Kidney (tissue), 14 donors: ENCODE measurements around the gene APOA1. TPM values are rescaled to one million over a fixed set of nuclear protein-coding genes. Genes with fewer than 3 reads are reported as not detected.

Source experiments
- DNase-seq, 5 donors: peaks; one replicate each; pipeline ENCODE4 v3.0.0-alpha.2; 2013 to 2020
- FAIRE-seq: peaks from 2 replicates; lab custom pipeline; 2012; peaks lifted over from hg19 to GRCh38; lab: Jason Lieb, UNC
- H3K27ac ChIP-seq, 2 donors: one replicate each; pipeline ENCODE4 v1.7.0; 2013; ENCODE audit warnings: low read depth in 2 of 2, low read length in 2 of 2, inconsistent platforms in 1 of 2
- H3K27me3 ChIP-seq: one replicate; pipeline ENCODE4 v1.7.1; 2013; ENCODE audit warnings: low read length, inconsistent platforms; ENCODE audit not compliant: control insufficient read depth, insufficient read depth
- H3K36me3 ChIP-seq, 3 donors: one replicate each; pipeline versions ENCODE4 v1.7.0 to v1.7.1; 2013; ENCODE audit warnings: low read length in 3 of 3, control low read depth in 1 of 3, inconsistent platforms in 1 of 3; ENCODE audit not compliant: insufficient read depth in 3 of 3, control insufficient read depth in 2 of 3
- H3K4me1 ChIP-seq, 3 donors: one replicate each; pipeline versions ENCODE4 v1.7.0 to v1.7.1; 2013; ENCODE audit warnings: low read length in 3 of 3, inconsistent platforms in 1 of 3, low read depth in 1 of 3; ENCODE audit not compliant: control insufficient read depth in 2 of 3, insufficient read depth in 2 of 3
- H3K4me3 ChIP-seq, 3 donors: one replicate each; pipeline versions ENCODE4 v1.7.0 to v1.8.1; 2013; ENCODE audit warnings: low read length in 3 of 3, control low read depth in 1 of 3, inconsistent platforms in 1 of 3
- H3K9ac ChIP-seq, 3 donors: one replicate each; pipeline versions ENCODE4 v1.7.0 to v1.7.1; 2013; ENCODE audit warnings: low read length in 3 of 3, control low read depth in 1 of 3, inconsistent platforms in 1 of 3
- H3K9me3 ChIP-seq, 3 donors: one replicate each; pipeline versions ENCODE4 v1.7.0 to v1.7.1; 2013; ENCODE audit warnings: low read length in 3 of 3, control low read depth in 1 of 3, inconsistent platforms in 1 of 3; ENCODE audit not compliant: control insufficient read depth in 2 of 3, insufficient read depth in 1 of 3
- CTCF ChIP-seq: IDR thresholded peaks from 3 replicates; pipeline ENCODE4 v1.5.1; 2012; ENCODE audit warnings: mild to moderate bottlenecking, moderate library complexity, borderline replicate concordance; ENCODE audit not compliant: insufficient read depth; ENCODE audit errors: extremely low read depth
- intact Hi-C: fragments of 100-400 bp; cut with DNase I; formaldehyde crosslinking; loops from one replicate; pipeline ENCODE4 v1.11.1; 2022
- polyA plus RNA-seq: library from polyadenylated mRNA; stranded (reverse); fragments of 350-450 nt; fragmentation: Illumina TruSeq; extraction: RNeasy Lipid Tissue Mini Kit (QIAGEN cat#74804); gene quantifications from one replicate; pipeline ENCODE4 v1.2.3, GENCODE V29; 2014; ENCODE audit warnings: low read depth, low replicate concordance; ENCODE audit not compliant: insufficient read depth
- total RNA-seq: library from RNA; stranded (reverse); fragmentation: NEBNext Ultra II Directional; extraction: Animal tissue kit (Norgen Biotek cat#: 25700); gene quantifications from one replicate; pipeline ENCODE4 v1.2.1, GENCODE V29; 2021
- donor health status: control.
- donor health status: control.
- donor health status: control.
- donor health status: control.
- donor health status: control.
- donor health status: DM: yes; HTN: yes; CAD: no.
- donor health status: Normal renal cell carcinoma (clear cell type).

The APOA1 gene
- total and polyA plus RNA-seq, 2 donors from 2014 or later = 2.0 TPM; not detected in 1

- Histone ChIP-seq H3K4me1 (no peaks in the 10 kb centered on the region), H3K27ac (no peak overlapping the region), H3K9ac (no peak overlapping the region), H3K9me3 (no peaks in the 10 kb centered on the region), H3K36me3 (peaks cover 0 to 6% (median 0%) of the 10 kb centered on the region in 3 donors), H3K4me3 (no peak overlapping the region), H3K27me3 (no peaks in the 10 kb centered on the region)
- FAIRE-seq (no peak), DNase-seq (no peak)
- no peak for TF ChIP-seq CTCF
- intact Hi-C loops = no loop called here
Measured at GRCh38 chr11:116882386-116882785, 45.0 kb upstream of the APOA1 start.

GRCh38 chr11:116881143-116881542, 43.7 kb upstream of the APOA1 start:
- H3K36me3 ChIP-seq = peaks cover 0 to 3% (median 0%) of the 10 kb centered on the region in 3 donors
- no peak overlapping the region for H3K27ac ChIP-seq
- FAIRE-seq = no peak
- intact Hi-C loops = no loop called here
- no peak overlapping the region for H3K4me3 ChIP-seq
- no peak for TF ChIP-seq CTCF
- H3K9me3 ChIP-seq = no peaks in the 10 kb centered on the region
- H3K9ac ChIP-seq = no peak overlapping the region
- peaks cover 0 to 3% (median 0%) of the 10 kb centered on the region in 3 donors for H3K4me1 ChIP-seq
- H3K27me3 ChIP-seq = no peaks in the 10 kb centered on the region
- peak in 4 of 5 donors; percentile 68 to 77 (median 74) for DNase-seq

GRCh38 chr11:116879800-116880625, 42.6 kb upstream of the APOA1 start:
- intact Hi-C loops = loop anchor here (10.0 kb wide), 1 partner anchor 225 kb away; no protein-coding TSS in a partner anchor
- peak; percentile 69 for TF ChIP-seq CTCF
- H3K9me3 ChIP-seq = no peaks in the 10 kb centered on the region
- peak; percentile 25 for FAIRE-seq
- H3K36me3 ChIP-seq = peaks cover 0 to 9% (median 5%) of the 10 kb centered on the region in 3 donors
- no peak overlapping the region for H3K4me3 ChIP-seq
- no peak overlapping the region for H3K27ac ChIP-seq
- H3K4me1 ChIP-seq = peaks cover 0 to 3% (median 0%) of the 10 kb centered on the region in 3 donors
- peak in 3 of 5 donors; percentile 37 to 93 (median 84) for DNase-seq
- no peak overlapping the region for H3K9ac ChIP-seq
- H3K27me3 ChIP-seq = no peaks in the 10 kb centered on the region
